CD4-positive, alpha-beta T cell treated with Interleukin-12 subunit alpha and Interleukin-12 subunit beta, for 1 hour (primary cell): Measurements from ENCODE around the gene CREB3L1.
"Not testable (repeated sequence)": the region's sequence is repeated elsewhere in the genome, so short reads cannot be mapped to it uniquely, and the experiment has no call there.

Experiments used
- DNase-seq: peaks from one replicate; pipeline ENCODE4 v3.0.0-alpha.2; 2020

The CREB3L1 gene

DNA sequence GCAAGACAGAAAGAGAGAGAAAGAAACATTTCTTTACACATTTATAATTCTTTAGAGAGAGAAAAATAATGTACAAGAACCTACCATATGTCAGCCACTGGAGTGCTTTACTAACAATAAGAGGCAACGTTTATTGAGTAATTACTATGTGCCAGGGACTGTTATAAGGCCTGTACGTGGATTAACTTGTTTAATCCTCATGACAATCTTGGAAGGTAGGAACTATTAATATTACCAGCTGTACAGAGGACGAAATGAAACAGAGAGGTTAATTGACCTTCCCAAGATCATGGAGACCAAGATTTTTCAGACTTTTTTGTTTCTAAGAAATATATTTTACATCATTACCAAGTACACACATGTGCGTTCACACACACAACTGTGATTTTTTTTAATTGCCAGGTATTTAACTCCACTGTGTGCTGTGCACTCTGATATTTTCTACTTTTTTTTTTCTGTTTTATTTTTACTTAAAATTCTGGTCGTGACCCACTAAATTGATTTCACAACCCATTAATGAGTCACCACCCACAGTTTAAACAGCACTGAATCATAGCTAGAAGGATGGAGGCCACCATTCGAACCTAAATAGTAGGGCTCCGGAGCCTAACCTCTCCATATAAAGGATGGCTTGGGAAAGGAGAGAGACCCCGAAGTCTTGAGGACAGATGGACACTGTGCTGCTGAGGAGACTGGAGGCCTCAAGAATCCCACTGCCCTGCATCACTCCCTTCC is 21.4 kb downstream of the CREB3L1 start:
- DNase-seq: no peak

DNA sequence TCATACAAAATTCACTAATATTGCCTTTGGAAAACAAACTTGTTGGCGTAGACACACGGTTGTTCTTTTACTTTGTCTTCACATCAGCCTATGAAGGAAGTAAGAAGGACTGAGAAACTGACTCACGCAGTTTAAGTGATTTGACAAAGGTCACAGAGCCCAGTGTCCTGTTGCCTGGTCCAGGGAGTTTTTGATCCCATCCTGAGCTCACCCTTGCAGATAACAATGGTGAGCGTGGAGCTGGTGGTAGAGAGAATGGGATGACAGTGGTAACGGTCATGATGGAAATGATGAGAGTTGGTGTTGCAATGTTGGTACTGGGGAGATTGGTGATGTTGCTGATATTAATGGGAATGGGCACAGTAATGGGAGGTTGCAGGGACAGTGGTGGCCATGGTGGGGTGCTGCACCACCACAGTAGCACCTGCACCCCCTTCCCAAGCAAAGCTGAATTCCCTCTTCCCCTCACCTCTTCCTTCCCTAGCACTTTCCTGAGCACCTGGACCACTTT is 22.0 kb downstream of the CREB3L1 start:
- DNase-seq: no peak

DNA sequence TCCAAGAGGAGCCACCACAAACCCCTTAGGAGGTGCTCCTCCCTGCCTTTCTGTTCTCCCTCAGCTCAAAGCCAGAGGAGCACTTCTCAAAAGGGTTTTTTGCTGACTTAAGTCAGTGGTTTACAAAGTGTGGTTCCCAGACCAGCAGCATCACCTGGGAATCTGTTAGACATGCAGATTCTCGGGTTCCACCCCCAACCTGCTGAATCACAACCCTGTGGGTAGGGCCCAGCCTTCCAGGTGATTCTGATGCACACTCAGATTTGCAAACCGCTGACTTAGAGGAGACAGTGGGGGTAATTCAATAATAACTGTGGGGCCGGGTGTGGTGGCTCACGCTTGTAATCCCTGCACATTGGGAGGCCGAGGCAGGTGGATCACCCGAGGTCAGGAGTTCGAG is 22.8 kb downstream of the CREB3L1 start:
- no peak for DNase-seq

DNA sequence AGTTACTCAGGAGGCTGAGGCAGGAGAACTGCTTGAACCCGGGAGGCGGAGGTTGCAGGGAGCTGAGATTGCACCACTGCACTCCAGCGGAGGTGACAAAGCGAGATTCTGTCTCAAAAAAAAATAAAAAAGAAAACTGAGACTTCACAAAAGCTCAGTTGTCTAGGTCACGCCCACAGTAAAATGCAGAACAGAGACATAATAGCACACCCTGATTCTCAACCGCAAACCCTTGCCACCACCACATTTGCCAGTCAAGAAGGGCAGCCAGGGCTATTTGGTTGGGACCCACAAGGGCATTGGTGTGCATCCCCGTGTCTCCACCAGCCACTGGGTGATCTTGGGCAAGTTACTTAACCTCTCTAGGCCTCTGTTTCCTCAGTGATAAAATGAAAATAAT is 25.4 kb downstream of the CREB3L1 start:
- no peak for DNase-seq

DNA sequence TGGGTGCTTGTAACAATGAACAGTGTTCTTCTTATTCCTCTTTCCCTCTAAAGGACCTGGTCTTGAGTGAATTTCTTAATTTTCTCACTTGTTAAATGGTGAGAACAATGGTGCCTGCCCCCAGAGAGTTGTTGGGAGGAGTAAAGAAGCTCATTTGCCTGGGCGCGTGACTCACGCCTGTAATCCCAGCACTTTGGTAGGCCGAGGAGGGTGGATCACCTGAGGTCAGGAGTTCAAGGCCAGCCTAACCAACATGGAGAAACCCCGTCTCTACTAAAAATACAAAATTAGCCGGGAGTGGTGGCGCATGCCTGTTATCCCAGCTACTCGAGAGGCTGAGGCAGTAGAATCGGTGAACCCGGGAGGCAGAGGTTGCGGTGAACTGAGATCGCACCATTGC is 26.6 kb downstream of the CREB3L1 start:
- DNase-seq: not testable (repeated sequence)

DNA sequence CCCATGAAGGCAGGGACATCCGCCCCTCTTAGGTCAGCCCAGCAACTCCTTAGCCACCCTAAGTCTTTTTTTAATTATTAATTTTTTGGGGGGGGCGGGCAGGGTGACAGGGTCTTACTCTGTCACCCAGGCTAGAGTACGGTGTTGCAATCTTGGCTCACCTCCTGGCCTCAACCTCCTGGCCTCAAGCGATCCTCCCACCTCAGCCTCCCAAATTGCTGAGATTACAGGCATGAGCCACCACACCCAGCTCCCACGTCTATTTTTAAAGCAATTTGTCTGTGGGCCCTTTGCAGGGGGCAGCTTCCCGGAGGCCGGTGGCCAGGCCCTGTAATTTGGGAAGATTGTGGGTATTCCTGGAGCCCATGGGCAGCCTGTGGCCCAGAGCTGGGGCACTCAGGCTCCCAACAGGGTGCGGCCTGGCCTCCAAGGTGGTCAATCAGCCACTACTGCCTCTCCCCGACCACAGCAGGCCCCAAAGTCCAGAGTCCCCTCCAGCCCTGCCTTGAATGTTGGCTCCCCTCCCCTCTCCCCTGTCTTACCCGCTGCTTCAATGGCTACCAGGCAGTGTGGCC is 27.2 kb downstream of the CREB3L1 start:
- DNase-seq: no peak

DNA sequence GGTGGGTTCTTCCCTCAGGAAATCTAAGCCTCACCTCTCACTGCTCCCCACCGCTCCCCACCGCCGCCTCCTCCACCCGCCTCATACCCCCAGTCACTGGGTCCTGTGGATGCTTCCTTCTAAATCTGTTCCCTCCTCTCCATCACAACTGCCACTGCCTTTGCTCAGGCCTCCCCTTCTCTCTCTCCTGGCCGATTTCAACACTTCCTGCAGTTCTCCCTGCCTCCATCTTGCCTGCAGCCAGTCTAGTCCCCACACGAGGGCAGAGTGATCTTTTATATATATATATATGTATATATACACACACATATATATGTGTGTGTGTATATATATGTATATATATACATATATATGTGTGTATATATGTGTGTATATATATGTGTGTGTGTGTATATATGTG is 27.8 kb downstream of the CREB3L1 start:
- peak; percentile 24 for DNase-seq

DNA sequence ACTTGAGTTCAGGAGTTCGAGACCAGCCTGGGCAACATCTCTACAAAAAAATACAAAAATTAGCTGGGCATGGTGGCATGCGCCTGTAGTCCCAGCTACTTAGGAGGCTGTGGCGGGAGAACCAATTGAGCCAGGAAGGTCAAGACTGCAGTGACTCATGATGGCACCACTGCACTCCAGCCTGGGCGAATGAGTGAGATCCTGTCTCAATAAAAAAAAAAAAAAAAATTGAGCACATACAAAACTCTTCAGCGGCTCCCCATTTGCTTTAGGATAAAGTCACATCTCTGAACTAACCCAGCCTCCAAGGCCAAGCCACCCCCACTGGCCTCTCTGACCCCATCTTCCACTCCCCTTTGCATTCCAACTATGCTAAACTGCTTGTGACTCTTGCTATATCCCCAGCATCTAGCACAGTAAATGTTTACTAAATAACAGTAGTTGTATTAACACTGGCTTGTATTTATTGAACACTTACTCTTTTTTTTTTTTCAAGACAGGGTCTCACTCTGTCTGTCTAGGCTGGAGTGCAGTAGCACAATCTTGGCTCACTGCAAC is 28.9 kb downstream of the CREB3L1 start:
- DNase-seq: no peak

DNA sequence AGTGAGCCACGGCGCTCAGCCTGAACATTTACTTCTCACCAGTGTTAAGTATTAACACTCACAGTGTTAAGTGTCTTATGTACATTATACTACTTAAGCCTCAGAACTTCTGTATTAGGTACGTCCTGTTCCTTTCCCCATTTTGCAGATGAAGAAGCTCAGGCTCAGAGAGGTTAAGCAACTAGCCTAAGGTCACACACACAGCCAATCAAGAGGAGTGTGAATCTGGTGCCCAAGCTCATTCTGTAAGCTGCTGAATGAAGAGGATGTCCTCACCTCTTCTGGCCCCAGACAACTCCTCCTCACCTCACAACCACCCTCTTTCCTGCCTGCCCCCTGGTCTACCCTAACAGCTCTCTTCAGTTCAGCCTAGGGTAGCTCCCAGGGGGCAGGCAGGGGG is 29.9 kb downstream of the CREB3L1 start:
- no peak for DNase-seq

DNA sequence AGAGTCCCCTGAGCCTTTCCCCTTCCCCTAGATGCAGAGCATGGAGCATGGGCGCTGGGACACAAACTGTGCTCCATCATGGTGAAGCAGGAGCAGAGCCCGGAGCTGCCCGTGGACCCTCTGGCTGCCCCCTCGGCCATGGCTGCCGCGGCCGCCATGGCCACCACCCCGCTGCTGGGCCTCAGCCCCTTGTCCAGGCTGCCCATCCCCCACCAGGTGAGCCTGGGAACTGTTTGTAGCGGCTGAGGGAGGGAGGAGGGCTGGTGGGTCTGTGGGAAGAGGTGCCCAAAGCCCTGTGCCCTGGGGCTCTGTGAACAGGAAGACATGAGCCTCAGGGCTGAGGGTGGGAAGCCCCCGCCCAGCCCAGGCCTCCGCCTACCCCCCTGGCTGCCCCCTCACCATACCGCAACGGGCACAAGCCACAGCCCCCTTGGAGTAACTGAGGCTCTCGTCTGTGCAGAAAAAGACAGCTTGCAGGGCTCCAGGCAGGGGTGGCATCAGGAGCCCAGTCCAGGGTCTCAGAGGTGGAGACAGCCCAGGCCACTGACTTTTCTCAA is 30.4 kb downstream of the CREB3L1 start:
- DNase-seq: no peak

DNA sequence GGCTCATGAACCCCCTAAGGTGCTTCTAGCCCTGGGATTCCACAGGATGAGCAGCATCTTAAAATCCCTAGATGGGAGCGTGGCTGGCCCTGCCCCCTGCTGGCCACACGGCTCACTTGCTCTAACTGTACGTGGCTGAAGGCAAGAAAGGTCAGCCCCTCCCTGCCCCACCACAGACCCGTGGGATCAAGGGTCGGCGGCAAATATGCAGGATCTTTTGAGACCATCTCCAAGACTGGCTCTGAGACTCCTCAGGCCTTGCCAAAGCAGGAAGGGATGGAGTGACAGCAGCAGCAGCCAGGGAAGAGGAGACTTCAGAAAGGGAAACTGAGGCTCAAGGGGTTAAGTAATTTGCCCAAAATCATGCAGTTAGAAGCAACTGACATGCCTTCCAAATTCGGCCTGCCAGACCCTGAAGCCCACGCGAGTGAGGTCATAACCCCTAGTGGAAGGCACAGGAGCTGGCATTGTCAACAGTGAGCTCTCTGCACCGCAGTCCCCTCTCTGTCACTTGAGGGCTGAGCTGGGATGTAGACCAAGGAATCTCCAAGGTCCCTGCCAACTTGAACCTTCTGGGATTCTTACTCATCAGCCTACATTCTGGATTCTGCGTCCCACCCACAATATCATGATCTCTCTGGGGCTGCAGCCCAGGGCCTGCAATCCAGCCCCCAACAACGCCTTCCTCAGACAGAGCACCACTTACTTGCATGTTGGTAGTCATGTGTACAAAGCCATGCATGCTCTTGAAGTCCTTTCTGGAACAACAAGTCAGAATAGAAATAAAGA is 31.4 kb downstream of the CREB3L1 start:
- peak; percentile 67 for DNase-seq

DNA sequence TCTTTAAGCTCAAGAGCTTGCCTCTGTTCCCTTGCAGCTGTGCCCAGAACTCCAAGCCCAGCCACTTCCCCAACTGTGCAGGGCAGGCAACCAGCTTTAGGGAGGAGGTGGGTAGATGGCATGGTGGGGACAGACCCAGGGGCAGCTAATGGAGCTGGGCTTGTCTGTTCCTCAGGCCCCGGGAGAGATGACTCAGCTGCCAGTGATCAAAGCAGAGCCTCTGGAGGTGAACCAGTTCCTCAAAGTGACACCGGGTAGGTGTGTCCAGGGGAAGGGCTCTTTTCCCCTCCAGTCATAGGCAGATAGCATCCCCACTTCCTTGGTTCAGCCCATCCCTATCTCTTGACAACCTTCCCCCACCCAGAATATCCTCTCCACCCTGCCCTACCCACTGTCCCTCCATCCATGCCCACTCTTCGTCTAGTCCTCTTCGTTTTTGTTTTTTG is 32.4 kb downstream of the CREB3L1 start:
- DNase-seq: no peak

DNA sequence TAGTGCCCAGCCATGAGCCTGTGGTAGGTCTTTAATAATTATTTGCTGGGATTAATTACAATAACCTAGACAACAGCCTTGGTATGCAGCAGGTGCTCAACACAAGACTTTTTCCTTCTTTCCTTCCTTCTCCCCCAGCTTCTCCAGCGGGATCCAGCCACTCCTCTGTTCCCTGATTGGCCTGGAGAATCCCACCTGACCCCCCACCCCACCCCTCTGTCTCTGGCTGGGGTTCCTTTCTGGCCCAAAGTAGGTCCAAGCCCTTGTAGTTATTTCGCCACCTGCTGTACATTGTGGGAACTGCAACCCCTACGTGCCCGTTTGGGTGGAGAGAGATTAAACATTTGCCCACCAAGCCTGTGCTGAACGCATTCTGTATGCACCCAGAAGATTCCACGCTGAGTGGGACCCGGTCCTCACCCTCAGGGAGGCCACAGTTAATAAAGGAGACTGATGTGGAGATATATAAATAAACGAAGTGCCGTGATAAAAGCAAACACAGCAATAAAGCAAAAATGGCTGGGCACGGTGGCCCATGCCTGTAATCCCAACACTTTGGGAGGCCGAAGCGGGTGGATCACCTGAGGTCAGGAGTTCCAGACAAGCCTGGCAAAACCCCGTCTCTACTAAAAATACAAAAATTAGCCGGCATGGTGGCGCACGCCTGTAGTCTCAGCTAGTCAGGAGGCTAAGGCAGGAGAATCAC is 37.7 kb downstream of the CREB3L1 start:
- DNase-seq: peak; percentile 79

DNA sequence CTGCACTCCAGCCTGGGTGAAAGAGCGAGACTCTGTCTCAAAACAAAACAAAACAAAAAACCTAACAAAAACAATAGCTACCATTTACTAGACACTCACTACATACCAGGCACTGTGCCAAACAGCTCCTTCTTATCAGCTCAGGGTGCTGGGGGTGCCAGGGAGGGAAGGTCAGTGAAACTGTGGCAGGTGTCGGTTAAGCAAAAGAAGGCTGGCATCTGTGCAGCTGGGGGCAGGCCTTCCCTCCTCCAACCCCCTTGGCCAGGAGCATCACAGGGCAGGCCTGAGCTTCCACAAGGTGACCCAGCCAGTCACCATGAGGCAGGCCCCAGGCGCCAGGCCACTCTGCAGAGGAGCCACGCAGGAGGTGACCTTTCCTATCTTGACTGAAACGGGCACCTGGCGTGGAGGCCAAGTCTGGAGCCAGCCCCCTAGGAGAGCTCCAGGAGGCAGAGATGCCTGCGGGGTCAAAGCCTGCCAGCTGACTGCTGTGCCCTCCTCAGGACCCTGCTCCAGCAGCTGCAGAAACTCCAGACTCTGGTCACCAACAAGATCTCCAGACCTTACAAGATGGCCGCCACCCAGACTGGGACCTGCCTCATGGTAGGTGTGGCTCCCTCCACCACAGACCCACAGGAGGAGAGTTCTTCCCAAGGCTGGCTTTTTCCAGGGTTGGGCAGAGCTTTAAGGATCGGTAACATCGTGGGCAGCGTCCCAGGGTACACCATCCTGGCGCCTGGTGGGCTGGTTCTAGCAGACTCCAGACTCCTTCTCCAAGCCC is 38.5 kb downstream of the CREB3L1 start:
- DNase-seq: no peak

DNA sequence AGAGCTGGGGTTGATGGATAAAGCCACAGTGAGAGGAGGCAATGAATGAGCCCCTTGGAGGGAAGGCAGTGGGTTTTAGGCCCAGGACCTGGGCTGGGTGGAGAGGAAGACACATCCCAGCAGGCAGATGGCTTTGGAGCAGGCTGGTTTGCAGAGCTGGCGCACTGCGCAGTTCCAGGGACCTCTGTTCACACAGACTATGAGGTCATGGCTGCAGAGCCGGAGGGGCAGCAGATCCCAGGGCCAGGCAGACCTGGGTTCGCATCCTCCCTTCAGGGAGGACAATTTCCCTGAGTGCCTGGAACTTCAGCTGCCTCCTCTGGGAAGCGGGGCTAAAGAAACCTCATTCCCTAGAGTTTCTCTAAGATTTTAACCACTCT is 41.6 kb downstream of the CREB3L1 start:
- DNase-seq: no peak

DNA sequence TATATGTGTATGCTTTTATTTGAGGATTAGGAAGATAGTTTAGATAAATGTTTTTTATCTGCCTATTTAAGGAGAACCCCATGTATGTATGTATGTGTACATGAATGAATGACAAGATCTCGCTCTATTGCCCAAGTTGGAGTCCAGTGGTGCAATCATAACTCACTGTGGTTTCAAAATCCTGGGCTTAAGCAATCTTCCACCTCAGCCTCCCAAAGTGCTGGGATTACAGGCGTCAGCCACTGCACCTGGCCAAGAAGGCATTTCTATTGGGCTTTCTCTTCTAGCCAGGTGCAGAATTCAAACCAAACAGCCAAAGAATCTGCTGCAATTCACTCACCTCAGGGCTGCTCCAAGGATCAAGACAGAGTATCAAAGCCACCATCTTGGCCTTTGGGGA is 44.3 kb downstream of the CREB3L1 start:
- DNase-seq: no peak

DNA sequence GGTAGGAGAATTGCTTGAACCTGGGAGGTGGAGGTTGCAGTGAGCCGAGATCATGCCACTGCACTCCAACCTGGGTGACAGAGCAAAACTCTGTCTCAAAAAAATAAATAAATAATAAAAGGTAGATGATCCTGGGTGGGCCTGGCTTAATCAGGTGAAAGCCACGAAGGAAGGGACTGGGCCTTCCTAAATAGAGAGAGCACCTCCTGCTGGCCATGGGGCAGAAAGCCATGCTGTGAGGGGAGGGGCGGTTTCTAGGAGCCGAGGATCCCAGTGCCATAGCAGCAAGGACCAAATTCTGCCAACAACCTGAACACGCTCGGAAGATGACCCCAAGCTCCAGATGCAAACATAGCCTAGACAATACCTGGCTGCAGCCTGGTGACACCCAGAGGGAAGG is 45.3 kb downstream of the CREB3L1 start:
- DNase-seq: no peak

DNA sequence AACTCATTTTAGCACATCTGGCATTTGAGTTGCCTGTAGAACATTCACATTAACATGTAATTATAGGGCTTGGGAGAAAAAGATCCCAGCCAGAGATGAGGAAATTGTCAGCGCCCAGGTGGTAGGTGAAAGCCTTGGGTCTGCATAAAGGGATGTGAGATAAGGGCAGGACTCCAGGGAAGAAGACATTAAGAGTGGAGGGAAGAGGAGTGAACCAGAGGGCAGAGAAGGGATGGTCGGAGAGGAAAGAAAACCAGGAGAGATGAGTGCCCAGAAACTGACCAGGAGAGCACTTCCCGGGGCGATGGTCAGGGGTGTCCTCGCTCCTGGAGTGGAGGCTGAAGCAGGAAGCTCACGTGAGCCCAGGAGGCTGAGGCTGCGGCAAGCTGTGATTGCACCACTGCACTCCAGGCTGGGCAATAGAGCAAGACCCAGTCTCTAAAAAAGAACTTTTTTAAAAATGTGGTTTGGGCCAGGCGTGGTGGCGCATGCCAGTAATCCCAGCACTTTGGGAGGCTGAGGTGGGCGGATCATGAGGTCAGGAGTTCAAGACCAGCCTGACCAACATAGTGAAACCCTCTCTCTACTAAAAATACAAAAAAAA is 49.5 kb downstream of the CREB3L1 start:
- DNase-seq: no peak

DNA sequence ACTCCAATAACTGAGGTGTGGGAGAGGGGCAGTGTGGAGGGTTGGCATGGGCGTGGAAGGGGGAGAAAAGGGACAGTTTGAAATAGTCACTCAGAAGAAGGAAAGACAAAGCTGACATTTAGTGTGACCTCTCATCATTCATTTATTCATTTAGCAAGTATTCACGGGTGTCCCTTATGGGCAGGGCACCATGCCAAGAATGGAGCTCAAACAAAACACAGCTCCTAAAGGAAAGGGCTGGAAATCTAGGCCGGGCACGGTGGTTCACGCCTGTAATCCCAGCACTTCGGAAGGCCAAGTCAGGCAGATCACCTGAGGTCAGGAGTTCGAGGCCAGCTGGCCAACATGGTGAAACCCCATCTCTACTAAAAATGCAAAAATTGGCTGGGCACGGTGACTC is 50.4 kb downstream of the CREB3L1 start:
- no peak for DNase-seq

DNA sequence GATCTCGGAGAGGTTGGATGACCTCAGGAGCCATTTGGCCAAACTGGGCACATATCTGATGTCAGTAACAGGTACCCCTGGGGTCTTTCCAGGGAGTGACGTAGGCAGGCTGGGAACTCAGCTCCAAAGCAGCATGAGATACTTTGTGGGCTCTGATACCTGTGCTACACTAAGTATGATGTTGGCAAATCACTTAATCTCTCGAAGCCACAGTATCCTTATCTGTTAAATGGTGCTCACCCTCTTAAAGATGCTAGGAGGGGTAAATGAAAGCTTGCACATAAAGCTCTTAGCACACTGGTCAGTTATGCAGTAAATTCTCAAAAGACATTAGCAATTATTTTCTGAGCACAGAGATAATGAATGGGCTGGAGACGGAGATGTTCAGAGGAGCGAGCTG is 52.7 kb downstream of the CREB3L1 start:
- DNase-seq: no peak

DNA sequence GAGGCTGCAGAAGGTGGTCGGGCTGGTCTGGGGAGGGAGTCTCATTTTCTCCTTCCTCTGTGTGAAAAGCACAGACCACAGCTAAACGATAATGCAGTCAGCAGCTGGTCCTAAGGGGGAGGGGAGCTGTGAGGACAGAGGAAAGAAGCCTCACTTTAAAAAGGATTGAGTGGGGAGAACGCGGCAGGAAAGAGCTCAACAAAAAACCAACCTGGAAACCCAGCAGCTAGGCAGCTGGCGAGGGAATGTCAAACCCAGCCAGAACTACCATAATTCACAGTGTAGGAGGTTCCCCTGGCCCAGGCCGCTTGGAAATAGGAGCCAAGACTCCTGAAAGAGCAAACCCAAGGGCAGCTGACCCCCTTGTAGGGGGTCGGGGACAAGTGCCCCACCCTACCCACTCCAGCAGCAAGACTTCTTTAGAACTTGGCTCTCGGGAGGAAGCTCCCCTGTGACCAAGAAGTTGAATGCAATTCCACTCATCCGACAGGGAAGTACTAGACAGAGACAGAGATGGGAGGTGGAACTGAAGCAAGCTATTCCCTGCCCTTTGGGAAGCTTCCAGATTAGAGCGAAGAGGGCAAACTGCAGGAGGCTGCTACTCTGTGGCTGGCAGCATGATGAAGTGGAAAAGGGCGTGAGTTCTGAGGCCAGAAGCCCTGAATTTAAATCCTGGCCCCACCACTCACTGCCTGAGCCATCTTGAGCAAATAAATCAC is 53.3 kb downstream of the CREB3L1 start:
- DNase-seq: no peak
